GM18498 (cell line): ENCODE data around the gene SELENOW.

Source experiments
- ATAC-seq: cut with Tn5 transposase; IDR thresholded peaks from one replicate; pipeline ENCODE4 v1.9.1; 2021; ENCODE audit warnings: mild to moderate bottlenecking, moderate library complexity; ENCODE audit not compliant: unreplicated experiment

The SELENOW gene

GRCh38 chr19:47819858-47820257, 41.4 kb downstream of the SELENOW start:
- ATAC-seq: no peak

- ATAC-seq: no peak
These were observed 41.9 kb downstream of the SELENOW start for GRCh38 chr19:47820410-47820809.

- no peak for ATAC-seq
These were observed 43.0 kb downstream of the SELENOW start, which contains the start of gene CRX for GRCh38 chr19:47821460-47822020. TSS of gene CRX (plus strand) at chr19:47821937. CDS start at chr19:47834444, 12,507 bp downstream.

- no peak for ATAC-seq
These were observed 45.9 kb downstream of the SELENOW start for GRCh38 chr19:47824396-47824795.

- no peak for ATAC-seq
These were observed 48.3 kb downstream of the SELENOW start for GRCh38 chr19:47826800-47827199.

GRCh38 chr19:47832723-47833122, 54.2 kb downstream of the SELENOW start:
- no peak for ATAC-seq
